Thyroid gland (tissue), 4 donors: Measurements from ENCODE around the gene IRF2.

ENCODE experiments used
- POLR2A ChIP-seq, 2 donors: fragments of 450-650 bp; IDR thresholded peaks; one replicate each; pipeline ENCODE4 v1.6.1; 2017; ENCODE audit warnings: antibody characterized with exemption in 2 of 2, mild to moderate bottlenecking in 2 of 2, moderate library complexity in 1 of 2
- TF ChIP-seq, protein P1 (sequence below), 6 experiments: fragments of 200-600 bp in 3 of 6; fragments of 450-650 bp in 3 of 6; sonication (generic) in 3 of 6; IDR thresholded peaks; one replicate each; pipeline ENCODE4 v1.5.1; 2016 to 2019; ENCODE audit warnings: antibody characterized with exemption in 6 of 6, mild to moderate bottlenecking in 2 of 6, inconsistent platforms in 1 of 6, moderate library complexity in 1 of 6

DNA sequence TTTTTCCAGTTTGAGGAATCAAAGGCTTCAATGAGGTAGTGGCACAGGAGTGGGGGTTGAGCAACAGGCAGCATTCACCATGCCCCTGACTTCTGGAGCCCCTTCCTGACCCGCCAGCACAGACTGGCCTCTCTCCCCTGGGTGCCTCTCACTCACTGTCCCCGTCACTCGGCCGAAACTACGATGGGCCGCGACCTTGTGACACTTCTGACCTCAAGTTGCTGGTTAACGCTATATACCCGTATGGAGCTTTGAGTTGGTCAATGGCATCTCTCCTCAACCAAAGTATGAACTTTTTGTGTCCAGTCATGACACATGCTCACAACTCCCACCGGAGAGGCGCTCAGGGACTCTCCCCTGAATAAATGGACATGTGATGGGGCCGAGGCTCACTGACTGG lies 72.1 kb downstream of the IRF2 start:
- TF ChIP-seq, protein P1, sequence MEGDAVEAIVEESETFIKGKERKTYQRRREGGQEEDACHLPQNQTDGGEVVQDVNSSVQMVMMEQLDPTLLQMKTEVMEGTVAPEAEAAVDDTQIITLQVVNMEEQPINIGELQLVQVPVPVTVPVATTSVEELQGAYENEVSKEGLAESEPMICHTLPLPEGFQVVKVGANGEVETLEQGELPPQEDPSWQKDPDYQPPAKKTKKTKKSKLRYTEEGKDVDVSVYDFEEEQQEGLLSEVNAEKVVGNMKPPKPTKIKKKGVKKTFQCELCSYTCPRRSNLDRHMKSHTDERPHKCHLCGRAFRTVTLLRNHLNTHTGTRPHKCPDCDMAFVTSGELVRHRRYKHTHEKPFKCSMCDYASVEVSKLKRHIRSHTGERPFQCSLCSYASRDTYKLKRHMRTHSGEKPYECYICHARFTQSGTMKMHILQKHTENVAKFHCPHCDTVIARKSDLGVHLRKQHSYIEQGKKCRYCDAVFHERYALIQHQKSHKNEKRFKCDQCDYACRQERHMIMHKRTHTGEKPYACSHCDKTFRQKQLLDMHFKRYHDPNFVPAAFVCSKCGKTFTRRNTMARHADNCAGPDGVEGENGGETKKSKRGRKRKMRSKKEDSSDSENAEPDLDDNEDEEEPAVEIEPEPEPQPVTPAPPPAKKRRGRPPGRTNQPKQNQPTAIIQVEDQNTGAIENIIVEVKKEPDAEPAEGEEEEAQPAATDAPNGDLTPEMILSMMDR (IDR thresholded peaks at IDR 0.05), result no peak
- TF ChIP-seq POLR2A (IDR thresholded peaks at IDR 0.05), result no peak
